Measurements from ENCODE around the gene PAK6.

PAK6 gene

GRCh38 chr15:40278026-40278425, 39.2 kb downstream of the PAK6 start:
- no peak overlapping the region for H3K4me3 ChIP-seq (ENCODE audit: low read depth, low read length, poor library complexity, severe bottlenecking)
- no peaks in the 10 kb centered on the region for H3K9me2 ChIP-seq (ENCODE audit: low read depth, low read length)
- peaks cover 12% of the 10 kb centered on the region for H3K4me1 ChIP-seq (ENCODE audit: insufficient read depth, low read length, severe bottlenecking)
- no peak overlapping the region for H3K4me2 ChIP-seq (ENCODE audit: low read length)
- no peaks in the 10 kb centered on the region; the same call in 1 of the 2 replicates for H3K27me3 ChIP-seq (ENCODE audit: insufficient read depth, low read length)
- no peaks in the 10 kb centered on the region for H3K36me3 ChIP-seq (ENCODE audit: insufficient read depth, low read length)
- H3K9ac ChIP-seq (ENCODE audit: low read length) = no peak overlapping the region
- H2AFZ ChIP-seq (ENCODE audit: low read length) = no peak overlapping the region
- TF ChIP-seq, protein P1, sequence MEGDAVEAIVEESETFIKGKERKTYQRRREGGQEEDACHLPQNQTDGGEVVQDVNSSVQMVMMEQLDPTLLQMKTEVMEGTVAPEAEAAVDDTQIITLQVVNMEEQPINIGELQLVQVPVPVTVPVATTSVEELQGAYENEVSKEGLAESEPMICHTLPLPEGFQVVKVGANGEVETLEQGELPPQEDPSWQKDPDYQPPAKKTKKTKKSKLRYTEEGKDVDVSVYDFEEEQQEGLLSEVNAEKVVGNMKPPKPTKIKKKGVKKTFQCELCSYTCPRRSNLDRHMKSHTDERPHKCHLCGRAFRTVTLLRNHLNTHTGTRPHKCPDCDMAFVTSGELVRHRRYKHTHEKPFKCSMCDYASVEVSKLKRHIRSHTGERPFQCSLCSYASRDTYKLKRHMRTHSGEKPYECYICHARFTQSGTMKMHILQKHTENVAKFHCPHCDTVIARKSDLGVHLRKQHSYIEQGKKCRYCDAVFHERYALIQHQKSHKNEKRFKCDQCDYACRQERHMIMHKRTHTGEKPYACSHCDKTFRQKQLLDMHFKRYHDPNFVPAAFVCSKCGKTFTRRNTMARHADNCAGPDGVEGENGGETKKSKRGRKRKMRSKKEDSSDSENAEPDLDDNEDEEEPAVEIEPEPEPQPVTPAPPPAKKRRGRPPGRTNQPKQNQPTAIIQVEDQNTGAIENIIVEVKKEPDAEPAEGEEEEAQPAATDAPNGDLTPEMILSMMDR (IDR thresholded peaks at IDR 0.05; ENCODE audit: low read length) = no peak
- no peak for TF ChIP-seq EZH2 (IDR thresholded peaks at IDR 0.05; ENCODE audit: borderline replicate concordance, low read length)
- no peaks in the 10 kb centered on the region for H3K9me3 ChIP-seq (ENCODE audit: low read length)
- H4K20me1 ChIP-seq (ENCODE audit: insufficient read depth, low read length) = no peaks in the 10 kb centered on the region
- no peaks in the 10 kb centered on the region for H3K79me2 ChIP-seq (ENCODE audit: insufficient read depth, low read length)
- H3K27ac ChIP-seq (ENCODE audit: low read depth, low read length, poor library complexity, severe bottlenecking) = no peak overlapping the region
- no peaks in the 10 kb centered on the region for H3F3A ChIP-seq (ENCODE audit: insufficient read depth, low read length)

DNA sequence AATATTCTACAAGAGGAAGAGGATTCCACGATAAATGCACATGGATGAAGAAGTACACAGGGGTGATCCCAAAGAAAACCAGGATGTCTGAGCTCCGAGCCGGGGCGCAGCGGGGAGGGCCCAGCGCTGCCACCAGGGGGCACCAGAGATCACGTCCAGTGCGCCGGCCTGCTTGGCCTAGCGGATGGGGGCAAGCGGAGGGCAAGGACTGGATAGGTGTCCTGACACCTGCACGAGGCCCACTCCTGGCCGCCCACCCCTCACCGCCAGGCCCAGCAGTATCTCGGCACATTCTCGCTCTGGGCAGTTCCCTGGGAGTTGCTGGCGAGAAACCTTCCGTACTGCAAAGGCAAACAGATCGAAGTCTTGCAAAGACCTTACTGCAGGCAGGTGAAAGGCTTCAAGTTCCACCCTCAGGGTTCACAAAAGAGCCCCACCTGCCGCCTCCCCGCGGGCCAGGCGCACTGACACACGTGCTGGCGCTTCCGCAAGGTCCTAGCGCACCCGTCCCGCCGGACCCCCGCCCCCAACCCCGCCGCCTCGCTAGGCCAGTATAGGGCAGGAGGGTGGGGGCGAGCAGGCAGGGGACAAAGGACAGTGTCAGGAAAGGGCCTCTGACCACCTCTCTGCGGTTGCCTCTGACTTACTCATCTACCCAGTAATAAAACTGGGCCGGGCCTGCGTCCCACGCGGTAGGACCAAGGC, 40.7 kb downstream of the PAK6 start:
- H3K36me3 ChIP-seq (ENCODE audit: insufficient read depth, low read length) = no peaks in the 10 kb centered on the region
- H3K27ac ChIP-seq (ENCODE audit: low read depth, low read length, poor library complexity, severe bottlenecking) = no peak overlapping the region
- no peak overlapping the region for H2AFZ ChIP-seq (ENCODE audit: low read length)
- no peak overlapping the region for H3K4me2 ChIP-seq (ENCODE audit: low read length)
- TF ChIP-seq, protein P1 (IDR thresholded peaks at IDR 0.05; ENCODE audit: low read length) = peak; percentile 99
- no peak for TF ChIP-seq EZH2 (IDR thresholded peaks at IDR 0.05; ENCODE audit: borderline replicate concordance, low read length)
- no peak overlapping the region for H3K9ac ChIP-seq (ENCODE audit: low read length)
- no peaks in the 10 kb centered on the region; the same call in 1 of the 2 replicates for H3K27me3 ChIP-seq (ENCODE audit: insufficient read depth, low read length)
- H4K20me1 ChIP-seq (ENCODE audit: insufficient read depth, low read length) = no peaks in the 10 kb centered on the region
- no peaks in the 10 kb centered on the region for H3K9me2 ChIP-seq (ENCODE audit: low read depth, low read length)
- no peaks in the 10 kb centered on the region for H3K9me3 ChIP-seq (ENCODE audit: low read length)
- H3K4me1 ChIP-seq (ENCODE audit: insufficient read depth, low read length, severe bottlenecking) = peaks cover 14% of the 10 kb centered on the region
- no peak overlapping the region for H3K4me3 ChIP-seq (ENCODE audit: low read depth, low read length, poor library complexity, severe bottlenecking)
- no peaks in the 10 kb centered on the region for H3F3A ChIP-seq (ENCODE audit: insufficient read depth, low read length)
- H3K79me2 ChIP-seq (ENCODE audit: insufficient read depth, low read length) = no peaks in the 10 kb centered on the region

- Histone ChIP-seq H3K9me3 (ENCODE audit: low read length) (no peaks in the 10 kb centered on the region), H3K9ac (ENCODE audit: low read length) (no peak overlapping the region), H3K4me2 (ENCODE audit: low read length) (no peak overlapping the region), H3K36me3 (ENCODE audit: insufficient read depth, low read length) (no peaks in the 10 kb centered on the region), H3K79me2 (ENCODE audit: insufficient read depth, low read length) (no peaks in the 10 kb centered on the region), H3K4me3 (ENCODE audit: low read depth, low read length, poor library complexity, severe bottlenecking) (no peak overlapping the region), H3F3A (ENCODE audit: insufficient read depth, low read length) (no peaks in the 10 kb centered on the region), H2AFZ (ENCODE audit: low read length) (no peak overlapping the region), H3K4me1 (ENCODE audit: insufficient read depth, low read length, severe bottlenecking) (peaks cover 14% of the 10 kb centered on the region), H3K27ac (ENCODE audit: low read depth, low read length, poor library complexity, severe bottlenecking) (no peak overlapping the region), H4K20me1 (ENCODE audit: insufficient read depth, low read length) (no peaks in the 10 kb centered on the region), H3K27me3 (ENCODE audit: insufficient read depth, low read length) (no peaks in the 10 kb centered on the region; the same call in 1 of the 2 replicates), H3K9me2 (ENCODE audit: low read depth, low read length) (no peaks in the 10 kb centered on the region)
- TF ChIP-seq, protein P1 (IDR thresholded peaks at IDR 0.05; ENCODE audit: low read length) = no peak
- TF ChIP-seq EZH2 (IDR thresholded peaks at IDR 0.05; ENCODE audit: borderline replicate concordance, low read length) = no peak
Observed at GRCh38 chr15:40280260-40281056, 41.6 kb downstream of the PAK6 start.

All from OCI-LY1 (cell line).